AG04449 (cell line): ENCODE results near the gene PRR5L.

ENCODE experiments used
- CTCF ChIA-PET: fragments of 350-600 bp; formaldehyde crosslinking; extraction: SDS; loops from one replicate; lab custom pipeline; 2021; ENCODE audit warnings: antibody characterized with exemption; lab: Yijun Ruan, JAX
- POLR2A ChIA-PET: fragments of 400-600, 350-600 bp; formaldehyde crosslinking; extraction: SDS; loops from one replicate; lab custom pipeline; 2020; ENCODE audit warnings: antibody characterized with exemption, inconsistent platforms; lab: Yijun Ruan, JAX
- DNase-seq: peaks from one replicate; pipeline ENCODE4 v3.0.0-alpha.2; 2010; ENCODE audit warnings: low read depth, low spot score
- H3K4me3 ChIP-seq: 2 replicates; pipeline ENCODE4 v1.5.1; 2011; ENCODE audit warnings: low read depth, mild to moderate bottlenecking, control low read depth, low read length
- TF ChIP-seq, protein P1 (sequence below): IDR thresholded peaks from one replicate; pipeline ENCODE4 v1.5.1; 2011; ENCODE audit warnings: mild to moderate bottlenecking, moderate library complexity, low read length, control low read depth, inconsistent platforms; ENCODE audit not compliant: insufficient read depth; ENCODE audit errors: missing control alignments

PRR5L gene

DNA sequence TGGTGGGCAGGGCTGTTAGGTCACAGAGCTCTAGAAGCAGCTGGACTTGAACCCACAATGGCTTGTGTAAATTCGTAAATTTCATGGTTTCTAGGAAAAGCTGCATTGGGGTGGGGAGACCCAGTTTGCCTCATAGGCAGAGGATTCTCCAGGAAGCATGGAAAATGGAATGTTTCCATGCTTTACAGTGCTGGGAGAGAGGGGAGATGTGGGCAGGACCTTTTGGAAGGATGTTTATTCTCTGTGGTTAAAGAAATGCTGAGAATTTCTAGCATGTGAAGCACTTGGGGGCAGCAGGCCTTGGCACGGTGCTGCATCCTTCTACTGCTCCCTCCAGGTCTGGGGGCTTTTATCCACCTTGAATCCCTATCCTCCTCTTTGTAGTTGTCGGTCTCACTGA, 167.7 kb downstream of the PRR5L start:
- ChIA-PET CTCF (interaction anchor here (0.7 to 18.5 kb wide), 6 partner anchors 15 to 167 kb away, joined by 3 to 565 read pairs (median 7); partner anchors contain the start of genes COMMD9 and PRR5L), POLR2A (interaction anchor here (1.3 kb wide), 1 partner anchor 8 kb away, joined by 3 read pairs; no protein-coding TSS in a partner anchor)
- no peak for DNase-seq
- TF ChIP-seq, protein P1, sequence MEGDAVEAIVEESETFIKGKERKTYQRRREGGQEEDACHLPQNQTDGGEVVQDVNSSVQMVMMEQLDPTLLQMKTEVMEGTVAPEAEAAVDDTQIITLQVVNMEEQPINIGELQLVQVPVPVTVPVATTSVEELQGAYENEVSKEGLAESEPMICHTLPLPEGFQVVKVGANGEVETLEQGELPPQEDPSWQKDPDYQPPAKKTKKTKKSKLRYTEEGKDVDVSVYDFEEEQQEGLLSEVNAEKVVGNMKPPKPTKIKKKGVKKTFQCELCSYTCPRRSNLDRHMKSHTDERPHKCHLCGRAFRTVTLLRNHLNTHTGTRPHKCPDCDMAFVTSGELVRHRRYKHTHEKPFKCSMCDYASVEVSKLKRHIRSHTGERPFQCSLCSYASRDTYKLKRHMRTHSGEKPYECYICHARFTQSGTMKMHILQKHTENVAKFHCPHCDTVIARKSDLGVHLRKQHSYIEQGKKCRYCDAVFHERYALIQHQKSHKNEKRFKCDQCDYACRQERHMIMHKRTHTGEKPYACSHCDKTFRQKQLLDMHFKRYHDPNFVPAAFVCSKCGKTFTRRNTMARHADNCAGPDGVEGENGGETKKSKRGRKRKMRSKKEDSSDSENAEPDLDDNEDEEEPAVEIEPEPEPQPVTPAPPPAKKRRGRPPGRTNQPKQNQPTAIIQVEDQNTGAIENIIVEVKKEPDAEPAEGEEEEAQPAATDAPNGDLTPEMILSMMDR, result no peak
- H3K4me3 ChIP-seq, result no peak overlapping the region

DNA sequence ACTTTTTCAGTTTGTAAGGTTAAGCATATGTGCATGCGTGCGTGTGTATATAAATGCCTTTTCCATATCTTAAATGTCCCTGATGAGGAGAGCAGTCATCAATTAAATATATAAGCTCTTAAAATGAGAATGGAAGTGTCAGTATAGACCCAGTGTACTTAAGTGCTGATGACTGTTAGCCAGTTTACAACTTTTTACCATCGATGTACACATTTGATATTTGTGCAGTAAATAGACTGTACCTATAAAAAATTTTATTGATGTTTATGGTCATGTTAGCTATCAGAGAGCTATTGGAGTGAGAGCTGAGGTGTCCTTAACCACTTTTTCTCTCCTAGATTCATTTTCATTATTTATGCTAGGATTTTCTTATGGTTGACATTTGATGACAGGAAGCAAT, 168.6 kb downstream of the PRR5L start:
- CTCF ChIA-PET, result interaction anchor here (1.0 to 18.5 kb wide), 6 partner anchors 14 to 168 kb away, joined by 3 to 565 read pairs (median 7); partner anchors contain the start of genes COMMD9 and PRR5L
- POLR2A ChIA-PET, result interaction anchor here (1.3 kb wide), 1 partner anchor 9 kb away, joined by 3 read pairs; no protein-coding TSS in a partner anchor
- TF ChIP-seq, protein P1, result no peak

DNA sequence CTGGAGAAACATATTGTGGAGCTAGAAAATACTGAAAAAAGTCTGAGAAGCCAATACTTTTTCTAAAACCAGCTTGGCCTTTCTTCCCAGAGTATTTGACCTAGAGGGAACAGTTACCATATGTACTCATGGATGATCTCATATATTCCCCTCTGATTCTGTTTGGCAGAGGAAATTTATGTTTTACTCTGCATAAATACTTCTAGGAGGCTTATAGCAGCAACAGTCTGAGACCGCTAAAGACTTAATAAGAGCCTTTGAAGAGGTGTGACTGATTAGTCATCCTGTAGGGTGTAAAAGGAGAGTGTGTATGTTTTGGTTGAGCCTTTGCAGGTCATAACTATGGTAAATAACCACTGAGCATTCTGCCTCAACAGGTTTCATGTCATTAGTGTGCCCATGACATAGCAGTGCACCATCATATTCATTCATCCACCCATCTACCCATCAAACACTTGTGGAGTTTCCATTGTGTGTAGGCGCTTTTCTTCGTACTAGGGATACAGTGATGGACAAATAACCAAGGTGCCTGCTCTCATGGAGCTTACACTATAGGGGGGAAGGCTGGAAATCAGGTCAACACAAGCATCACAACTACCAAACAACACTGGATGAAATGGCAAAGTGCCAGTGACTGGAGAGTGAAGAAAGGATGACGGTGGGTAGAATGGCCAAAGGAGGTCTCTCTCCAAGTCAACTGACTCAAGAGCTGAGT, 169.5 kb downstream of the PRR5L start:
- ChIA-PET POLR2A (no interaction called here), CTCF (interaction anchor here (1.0 to 18.5 kb wide), 5 partner anchors 13 to 169 kb away, joined by 3 to 565 read pairs (median 7); partner anchors contain the start of genes COMMD9 and PRR5L)
- no peak for DNase-seq
- TF ChIP-seq, protein P1, result no peak
- no peak overlapping the region for H3K4me3 ChIP-seq

More for the DNA sequence above, 168.6 kb downstream of the PRR5L start:
- DNase-seq, result no peak
- no peak overlapping the region for H3K4me3 ChIP-seq

DNA sequence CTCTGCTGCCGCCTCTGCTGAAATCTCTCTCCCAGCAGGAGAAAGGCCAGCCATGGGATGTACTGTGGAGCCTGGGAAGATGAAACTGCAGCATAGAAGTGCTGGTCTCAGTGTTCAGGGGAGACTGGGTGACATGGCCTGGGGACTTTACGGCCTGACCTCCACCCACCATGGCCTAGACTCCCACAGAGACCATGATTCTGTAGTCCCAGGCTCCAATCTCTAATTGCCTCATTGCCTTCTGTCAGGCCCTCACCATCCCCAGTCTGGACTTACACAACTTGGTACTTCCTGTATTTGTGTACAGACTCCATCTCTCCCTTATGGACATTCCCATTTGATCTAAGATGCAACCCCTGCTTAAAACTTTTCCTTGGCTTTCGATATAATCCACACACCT, 170.9 kb downstream of the PRR5L start:
- CTCF ChIA-PET, result interaction anchor here (1.0 to 18.5 kb wide), 5 partner anchors 11 to 170 kb away, joined by 3 to 565 read pairs (median 62); partner anchors contain the start of genes COMMD9 and PRR5L
- H3K4me3 ChIP-seq, result no peak overlapping the region
- DNase-seq, result no peak
- TF ChIP-seq, protein P1, result no peak
- POLR2A ChIA-PET, result no interaction called here

DNA sequence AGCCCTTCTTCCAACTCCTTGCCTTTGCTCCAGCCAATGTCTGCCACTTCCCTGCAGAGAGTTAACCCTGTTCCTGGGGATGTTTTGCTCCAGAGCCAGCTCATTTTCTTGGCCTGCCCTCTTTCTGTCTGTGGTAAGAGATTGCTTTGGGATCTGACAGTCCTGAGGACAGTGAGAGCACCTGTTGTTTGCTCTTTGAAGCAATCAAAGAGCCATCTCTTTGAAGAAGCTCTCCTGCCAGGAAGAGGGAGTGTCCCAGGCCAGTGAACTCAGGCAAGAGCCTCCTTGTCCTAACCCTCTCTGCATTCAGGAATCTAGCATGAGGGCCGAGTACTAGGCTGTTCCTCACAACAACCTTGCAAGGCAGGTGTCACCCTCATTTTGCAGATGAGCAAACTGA, 171.8 kb downstream of the PRR5L start:
- no peak overlapping the region for H3K4me3 ChIP-seq
- TF ChIP-seq, protein P1, result no peak
- DNase-seq, result no peak
- ChIA-PET POLR2A (no interaction called here), CTCF (interaction anchor here (0.8 to 18.5 kb wide), 9 partner anchors 8 to 171 kb away, joined by 3 to 565 read pairs (median 8); partner anchors contain the start of genes COMMD9 and PRR5L)

DNA sequence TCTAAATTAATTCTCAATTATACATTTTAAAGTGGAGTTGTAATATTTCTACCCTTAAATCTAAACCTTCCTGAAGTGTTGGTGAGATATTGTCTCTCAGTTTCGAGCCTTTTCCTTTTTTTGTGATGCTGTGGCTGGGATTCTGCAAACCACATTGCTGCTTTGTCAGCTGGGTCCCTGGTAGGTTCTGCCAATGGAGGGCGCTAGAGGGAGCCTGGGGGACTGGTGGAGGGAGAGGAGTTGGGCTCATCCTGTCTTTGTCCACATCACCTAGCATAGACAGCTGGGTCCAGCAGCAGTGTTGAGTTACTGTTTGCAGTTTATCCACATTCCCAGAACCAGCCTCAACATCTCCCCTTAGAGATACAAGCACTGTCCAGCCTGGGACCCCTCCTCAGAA, 173.0 kb downstream of the PRR5L start:
- TF ChIP-seq, protein P1, result peak; percentile 66
- POLR2A ChIA-PET, result interaction anchor here (1.9 kb wide), 1 partner anchor 89 kb away, joined by 5 read pairs; no protein-coding TSS in a partner anchor
- no peak overlapping the region for H3K4me3 ChIP-seq
- no peak for DNase-seq
- CTCF ChIA-PET, result interaction anchor here (1.3 to 18.5 kb wide), 8 partner anchors 9 to 647 kb away, joined by 3 to 565 read pairs (median 10); partner anchors contain the start of genes COMMD9 and PRR5L
